Measurements from ENCODE around the gene CHORDC1.

DNA sequence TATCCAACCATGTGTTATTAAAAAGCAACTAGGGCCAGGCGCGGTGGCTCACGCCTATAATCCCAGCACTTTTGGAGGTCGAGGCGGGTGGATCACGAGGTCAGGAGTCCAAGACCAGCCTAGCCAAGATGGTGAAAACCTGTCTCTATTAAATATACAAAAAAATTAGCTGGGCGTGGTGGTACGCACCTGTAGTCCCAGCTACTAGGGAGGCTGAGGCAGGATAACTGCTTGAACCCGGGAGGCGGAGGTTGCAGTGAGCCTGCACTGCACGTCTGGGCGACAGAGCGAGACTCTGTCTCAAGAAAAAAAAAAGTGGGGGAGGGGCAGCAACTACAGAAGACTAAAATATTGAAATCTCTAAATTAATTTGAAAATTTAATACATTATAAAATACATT is 18.4 kb downstream of the CHORDC1 start:
- TF ChIP-seq EZH2 (IDR thresholded peaks at IDR 0.05; ENCODE audit: insufficient read depth, low read length), result no peak
- TF ChIP-seq, protein P1, sequence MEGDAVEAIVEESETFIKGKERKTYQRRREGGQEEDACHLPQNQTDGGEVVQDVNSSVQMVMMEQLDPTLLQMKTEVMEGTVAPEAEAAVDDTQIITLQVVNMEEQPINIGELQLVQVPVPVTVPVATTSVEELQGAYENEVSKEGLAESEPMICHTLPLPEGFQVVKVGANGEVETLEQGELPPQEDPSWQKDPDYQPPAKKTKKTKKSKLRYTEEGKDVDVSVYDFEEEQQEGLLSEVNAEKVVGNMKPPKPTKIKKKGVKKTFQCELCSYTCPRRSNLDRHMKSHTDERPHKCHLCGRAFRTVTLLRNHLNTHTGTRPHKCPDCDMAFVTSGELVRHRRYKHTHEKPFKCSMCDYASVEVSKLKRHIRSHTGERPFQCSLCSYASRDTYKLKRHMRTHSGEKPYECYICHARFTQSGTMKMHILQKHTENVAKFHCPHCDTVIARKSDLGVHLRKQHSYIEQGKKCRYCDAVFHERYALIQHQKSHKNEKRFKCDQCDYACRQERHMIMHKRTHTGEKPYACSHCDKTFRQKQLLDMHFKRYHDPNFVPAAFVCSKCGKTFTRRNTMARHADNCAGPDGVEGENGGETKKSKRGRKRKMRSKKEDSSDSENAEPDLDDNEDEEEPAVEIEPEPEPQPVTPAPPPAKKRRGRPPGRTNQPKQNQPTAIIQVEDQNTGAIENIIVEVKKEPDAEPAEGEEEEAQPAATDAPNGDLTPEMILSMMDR (IDR thresholded peaks at IDR 0.05; ENCODE audit: insufficient read depth, low read depth, low read length), result no peak
